Measurements from ENCODE around the gene SLC7A6OS.

DNA sequence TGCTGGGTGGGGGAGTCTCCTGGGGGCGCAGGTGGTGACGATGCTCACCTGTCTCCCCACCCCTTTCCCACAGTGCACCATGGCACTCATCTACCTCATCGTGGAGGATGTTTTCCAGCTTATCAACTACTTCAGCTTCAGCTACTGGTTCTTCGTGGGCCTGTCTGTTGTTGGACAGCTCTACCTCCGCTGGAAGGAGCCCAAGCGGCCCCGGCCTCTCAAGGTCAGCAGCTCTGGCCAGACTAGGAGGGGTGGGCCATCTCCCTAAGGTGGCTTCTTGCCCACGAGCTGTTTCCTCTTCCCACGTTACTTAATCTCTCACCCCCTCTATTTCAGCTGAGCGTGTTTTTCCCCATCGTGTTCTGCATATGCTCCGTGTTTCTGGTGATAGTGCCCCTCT, 14.5 kb downstream of the SLC7A6OS start:
- TF ChIP-seq, protein P1, sequence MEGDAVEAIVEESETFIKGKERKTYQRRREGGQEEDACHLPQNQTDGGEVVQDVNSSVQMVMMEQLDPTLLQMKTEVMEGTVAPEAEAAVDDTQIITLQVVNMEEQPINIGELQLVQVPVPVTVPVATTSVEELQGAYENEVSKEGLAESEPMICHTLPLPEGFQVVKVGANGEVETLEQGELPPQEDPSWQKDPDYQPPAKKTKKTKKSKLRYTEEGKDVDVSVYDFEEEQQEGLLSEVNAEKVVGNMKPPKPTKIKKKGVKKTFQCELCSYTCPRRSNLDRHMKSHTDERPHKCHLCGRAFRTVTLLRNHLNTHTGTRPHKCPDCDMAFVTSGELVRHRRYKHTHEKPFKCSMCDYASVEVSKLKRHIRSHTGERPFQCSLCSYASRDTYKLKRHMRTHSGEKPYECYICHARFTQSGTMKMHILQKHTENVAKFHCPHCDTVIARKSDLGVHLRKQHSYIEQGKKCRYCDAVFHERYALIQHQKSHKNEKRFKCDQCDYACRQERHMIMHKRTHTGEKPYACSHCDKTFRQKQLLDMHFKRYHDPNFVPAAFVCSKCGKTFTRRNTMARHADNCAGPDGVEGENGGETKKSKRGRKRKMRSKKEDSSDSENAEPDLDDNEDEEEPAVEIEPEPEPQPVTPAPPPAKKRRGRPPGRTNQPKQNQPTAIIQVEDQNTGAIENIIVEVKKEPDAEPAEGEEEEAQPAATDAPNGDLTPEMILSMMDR (IDR thresholded peaks at IDR 0.05): no peak
- TF ChIP-seq POLR2AphosphoS5 (IDR thresholded peaks at IDR 0.05): no peak
